HG02610 (cell line): ENCODE measurements around the gene CEP112.

ENCODE experiments used
- ATAC-seq: cut with Tn5 transposase; IDR thresholded peaks from one replicate; pipeline ENCODE4 v1.9.1; 2021; ENCODE audit warnings: mild to moderate bottlenecking, moderate library complexity; ENCODE audit not compliant: unreplicated experiment

Gene CEP112

GRCh38 chr17:65898651-65899050 lies 293.3 kb downstream of the CEP112 start:
- no peak for ATAC-seq

- no peak for ATAC-seq
These were observed 295.0 kb downstream of the CEP112 start for GRCh38 chr17:65896889-65897288.

GRCh38 chr17:65895969-65896368 lies 296.0 kb downstream of the CEP112 start:
- no peak for ATAC-seq

- no peak for ATAC-seq
These were observed 298.1 kb downstream of the CEP112 start for GRCh38 chr17:65893692-65894279.

GRCh38 chr17:65892912-65893377 lies 299.0 kb downstream of the CEP112 start:
- ATAC-seq, result peak; percentile 84

GRCh38 chr17:65891231-65891735 lies 300.6 kb downstream of the CEP112 start:
- no peak for ATAC-seq

GRCh38 chr17:65888649-65889048 lies 303.3 kb downstream of the CEP112 start:
- ATAC-seq, result no peak

GRCh38 chr17:65886315-65887245 lies 305.4 kb downstream of the CEP112 start:
- ATAC-seq, result no peak

GRCh38 chr17:65885541-65886312 lies 306.2 kb downstream of the CEP112 start:
- ATAC-seq, result no peak

- ATAC-seq, result no peak
These were observed 314.9 kb downstream of the CEP112 start for GRCh38 chr17:65876985-65877384.

- ATAC-seq, result no peak
These were observed 323.1 kb downstream of the CEP112 start for GRCh38 chr17:65868881-65869280.

- no peak for ATAC-seq
These were observed 324.9 kb downstream of the CEP112 start for GRCh38 chr17:65867014-65867413.

- ATAC-seq, result no peak
These were observed 326.1 kb downstream of the CEP112 start for GRCh38 chr17:65865715-65866425.

GRCh38 chr17:65864394-65864793 lies 327.5 kb downstream of the CEP112 start:
- ATAC-seq, result no peak

GRCh38 chr17:65857718-65858117 lies 334.2 kb downstream of the CEP112 start:
- no peak for ATAC-seq

GRCh38 chr17:65856865-65857264 lies 335.1 kb downstream of the CEP112 start:
- ATAC-seq, result no peak

- ATAC-seq, result no peak
These were observed 336.3 kb downstream of the CEP112 start for GRCh38 chr17:65855675-65856074.

- no peak for ATAC-seq
These were observed 336.7 kb downstream of the CEP112 start for GRCh38 chr17:65855245-65855644.

GRCh38 chr17:65853816-65854215 lies 338.1 kb downstream of the CEP112 start:
- ATAC-seq, result no peak

- ATAC-seq, result no peak
These were observed 339.0 kb downstream of the CEP112 start for GRCh38 chr17:65852911-65853310.
